Endodermal cell (in vitro differentiated cells): ENCODE measurements around the gene OSBPL8. TPM values are rescaled to one million over a fixed set of nuclear protein-coding genes. Genes with fewer than 3 reads are reported as not detected.

Source experiments
- DNase-seq: peaks from one replicate; pipeline ENCODE4 v3.0.0-alpha.2; 2017
- H3K27ac ChIP-seq: 2 replicates; pipeline ENCODE4 v1.5.1; 2013; ENCODE audit warnings: mild to moderate bottlenecking, low read depth, low read length, moderate library complexity
- H3K27me3 ChIP-seq: 2 replicates; pipeline ENCODE4 v1.6.1; 2013; ENCODE audit warnings: mild to moderate bottlenecking, low read length, moderate library complexity; ENCODE audit not compliant: insufficient read depth, control insufficient read depth, poor library complexity, severe bottlenecking
- H3K36me3 ChIP-seq: 2 replicates; pipeline ENCODE4 v1.7.0; 2013; ENCODE audit warnings: mild to moderate bottlenecking, low read length, moderate library complexity; ENCODE audit not compliant: control insufficient read depth, insufficient read depth
- H3K4me1 ChIP-seq: one replicate; pipeline ENCODE4 v1.7.0; 2013; ENCODE audit warnings: low read length; ENCODE audit not compliant: control insufficient read depth, insufficient read depth
- H3K4me3 ChIP-seq: 2 replicates; pipeline ENCODE4 v1.5.1; 2013; ENCODE audit warnings: mild to moderate bottlenecking, low read length, moderate library complexity
- H3K9ac ChIP-seq: 2 replicates; pipeline ENCODE4 v1.6.1; 2013; ENCODE audit warnings: mild to moderate bottlenecking, low read length, moderate library complexity; ENCODE audit not compliant: poor library complexity, severe bottlenecking; ENCODE audit errors: extremely low read depth
- H3K9me3 ChIP-seq: 2 replicates; pipeline ENCODE4 v1.6.1; 2013; ENCODE audit warnings: mild to moderate bottlenecking, low read length, moderate library complexity; ENCODE audit not compliant: control insufficient read depth
- H3K27ac Mint-ChIP-seq: 2 replicates; pipeline ENCODE4 v1.8.0; 2020; ENCODE audit warnings: mixed read lengths
- H3K27me3 Mint-ChIP-seq: 2 replicates; pipeline ENCODE4 v1.8.0; 2021; ENCODE audit warnings: mild to moderate bottlenecking, mixed read lengths; ENCODE audit not compliant: insufficient read depth
- H3K36me3 Mint-ChIP-seq: 2 replicates; pipeline ENCODE4 v1.8.0; 2020; ENCODE audit warnings: low read depth, mixed read lengths
- H3K4me1 Mint-ChIP-seq: 2 replicates; pipeline ENCODE4 v1.8.0; 2020; ENCODE audit warnings: mixed read lengths
- H3K4me3 Mint-ChIP-seq: 2 replicates; pipeline ENCODE4 v1.8.0; 2020; ENCODE audit warnings: mild to moderate bottlenecking, moderate library complexity, mixed read lengths
- H3K9me3 Mint-ChIP-seq: 2 replicates; pipeline ENCODE4 v1.8.0; 2020; ENCODE audit warnings: mild to moderate bottlenecking, mixed read lengths
- CTCF ChIP-seq: fragments of 200-600 bp; sonication (generic); conservative IDR thresholded peaks from 2 replicates; pipeline ENCODE4 v1.5.0; 2021; ENCODE audit warnings: antibody characterized with exemption, mild to moderate bottlenecking
- WGBS, 2 experiments: methylation state at CpG; one replicate each; pipeline versions ENCODE4 v1.1.5 to v1.1.7; 2013; ENCODE audit warnings: missing lambda C conversion rate in 2 of 2, mixed read lengths in 1 of 2; ENCODE audit not compliant: insufficient coverage in 1 of 2, insufficient read length in 1 of 2; 5-methylcytosine and 5-hydroxymethylcytosine counted together
- total RNA-seq, 2 donors: library from RNA; stranded (reverse); fragmentation: NEBNext Ultra II Directional in 1 of 2; extraction: Animal tissue kit (Norgen Biotek cat#: 25700) in 1 of 2; gene quantifications; 2 replicates in 1 of 2; 3 replicates in 1 of 2; pipeline ENCODE4 v1.2.1, GENCODE V29; 2021

Gene OSBPL8
- total RNA-seq, 2 donors from 2014 or later, result 44.0 to 58.8 TPM

- TF ChIP-seq CTCF, result no peak
- H3K27me3 Mint-ChIP-seq, result no peaks in the 10 kb centered on the region
- Histone ChIP-seq H3K9ac (no peak overlapping the region), H3K4me1 (no peaks in the 10 kb centered on the region), H3K36me3 (no peaks in the 10 kb centered on the region), H3K9me3 (no peaks in the 10 kb centered on the region), H3K4me3 (no peak overlapping the region), H3K27me3 (no peaks in the 10 kb centered on the region), H3K27ac (no peak overlapping the region)
- peaks cover 24% of the 10 kb centered on the region for H3K4me1 Mint-ChIP-seq
- 96% methylated on average over 2 of the region's 2 CpGs; no CpG with 5 or more reads in 1 of the 2 experiments for WGBS, 2 experiments
- H3K36me3 Mint-ChIP-seq, result no peaks in the 10 kb centered on the region
- no peak overlapping the region for H3K27ac Mint-ChIP-seq
- no peaks in the 10 kb centered on the region for H3K9me3 Mint-ChIP-seq
- DNase-seq, result no peak
- H3K4me3 Mint-ChIP-seq, result no peak overlapping the region
Observed at GRCh38 chr12:76554405-76555230, 5.0 kb downstream of the OSBPL8 start.

GRCh38 chr12:76552343-76552938 is 7.1 kb downstream of the OSBPL8 start:
- Mint-ChIP-seq H3K9me3 (no peaks in the 10 kb centered on the region), H3K4me1 (peaks cover 35% of the 10 kb centered on the region), H3K36me3 (no peaks in the 10 kb centered on the region), H3K4me3 (no peak overlapping the region), H3K27me3 (no peaks in the 10 kb centered on the region), H3K27ac (no peak overlapping the region)
- no peak overlapping the region for H3K9ac ChIP-seq
- WGBS, 2 experiments, result 92 to 100% methylated on average over 2 to 3 of the region's 3 CpGs
- DNase-seq, result no peak
- no peaks in the 10 kb centered on the region for H3K4me1 ChIP-seq
- no peak overlapping the region for H3K4me3 ChIP-seq
- H3K36me3 ChIP-seq, result no peaks in the 10 kb centered on the region
- no peak overlapping the region for H3K27ac ChIP-seq
- no peaks in the 10 kb centered on the region for H3K9me3 ChIP-seq
- TF ChIP-seq CTCF, result no peak
- H3K27me3 ChIP-seq, result no peaks in the 10 kb centered on the region

GRCh38 chr12:76551482-76551888 is 8.1 kb downstream of the OSBPL8 start:
- H3K36me3 Mint-ChIP-seq, result no peaks in the 10 kb centered on the region
- Histone ChIP-seq H3K27me3 (no peaks in the 10 kb centered on the region), H3K4me1 (no peaks in the 10 kb centered on the region), H3K27ac (no peak overlapping the region), H3K36me3 (no peaks in the 10 kb centered on the region), H3K9me3 (no peaks in the 10 kb centered on the region), H3K9ac (no peak overlapping the region), H3K4me3 (no peak overlapping the region)
- H3K9me3 Mint-ChIP-seq, result no peaks in the 10 kb centered on the region
- no peak for TF ChIP-seq CTCF
- DNase-seq, result no peak
- H3K4me3 Mint-ChIP-seq, result no peak overlapping the region
- H3K4me1 Mint-ChIP-seq, result peaks cover 44% of the 10 kb centered on the region
- no peak overlapping the region for H3K27ac Mint-ChIP-seq
- no peaks in the 10 kb centered on the region for H3K27me3 Mint-ChIP-seq
- WGBS, 2 experiments, result 88 to 96% methylated on average over 5 of the region's 5 CpGs
